Stomach (tissue), 4 donors: ENCODE measurements around the gene BLOC1S3.

Source experiments
- EP300 ChIP-seq: sonication (generic); formaldehyde crosslinking; IDR thresholded peaks from one replicate; pipeline ENCODE4 v1.6.1; 2017; ENCODE audit warnings: antibody characterized with exemption
- POLR2A ChIP-seq, 4 donors: fragments of 450-650 bp; IDR thresholded peaks; one replicate each; pipeline ENCODE4 v1.6.1; 2016; ENCODE audit warnings: antibody characterized with exemption in 4 of 4, control low read depth in 2 of 4, mild to moderate bottlenecking in 1 of 4, moderate library complexity in 1 of 4
- POLR2AphosphoS5 ChIP-seq, 3 donors: sonication (generic); formaldehyde crosslinking; IDR thresholded peaks; one replicate each; pipeline ENCODE4 v1.6.1; 2016; ENCODE audit warnings: antibody characterized with exemption in 3 of 3
- TF ChIP-seq, protein P1 (sequence below), 7 experiments: fragments of 450-650 bp in 4 of 7; fragments of 200-600 bp in 3 of 7; sonication (generic) in 3 of 7; IDR thresholded peaks; one replicate each; pipeline ENCODE4 v1.5.1; 2016 to 2019; ENCODE audit warnings: antibody characterized with exemption in 7 of 7, control low read depth in 2 of 7, mild to moderate bottlenecking in 1 of 7

GRCh38 chr19:45133661-45134060 is 44.9 kb upstream of the BLOC1S3 start:
- TF ChIP-seq, protein P1, sequence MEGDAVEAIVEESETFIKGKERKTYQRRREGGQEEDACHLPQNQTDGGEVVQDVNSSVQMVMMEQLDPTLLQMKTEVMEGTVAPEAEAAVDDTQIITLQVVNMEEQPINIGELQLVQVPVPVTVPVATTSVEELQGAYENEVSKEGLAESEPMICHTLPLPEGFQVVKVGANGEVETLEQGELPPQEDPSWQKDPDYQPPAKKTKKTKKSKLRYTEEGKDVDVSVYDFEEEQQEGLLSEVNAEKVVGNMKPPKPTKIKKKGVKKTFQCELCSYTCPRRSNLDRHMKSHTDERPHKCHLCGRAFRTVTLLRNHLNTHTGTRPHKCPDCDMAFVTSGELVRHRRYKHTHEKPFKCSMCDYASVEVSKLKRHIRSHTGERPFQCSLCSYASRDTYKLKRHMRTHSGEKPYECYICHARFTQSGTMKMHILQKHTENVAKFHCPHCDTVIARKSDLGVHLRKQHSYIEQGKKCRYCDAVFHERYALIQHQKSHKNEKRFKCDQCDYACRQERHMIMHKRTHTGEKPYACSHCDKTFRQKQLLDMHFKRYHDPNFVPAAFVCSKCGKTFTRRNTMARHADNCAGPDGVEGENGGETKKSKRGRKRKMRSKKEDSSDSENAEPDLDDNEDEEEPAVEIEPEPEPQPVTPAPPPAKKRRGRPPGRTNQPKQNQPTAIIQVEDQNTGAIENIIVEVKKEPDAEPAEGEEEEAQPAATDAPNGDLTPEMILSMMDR (IDR thresholded peaks at IDR 0.05) = no peak
- TF ChIP-seq EP300 = no peak
- TF ChIP-seq POLR2AphosphoS5 (IDR thresholded peaks at IDR 0.05) = no peak
- no peak for TF ChIP-seq POLR2A (IDR thresholded peaks at IDR 0.05)
